GM18858 (cell line): ENCODE data around the gene CHD2.
A peak's percentile ranks its signal among the peaks of the same experiment; 100 is the strongest.

Experiments
- ATAC-seq: cut with Tn5 transposase; IDR thresholded peaks from one replicate; pipeline ENCODE4 v1.9.1; 2021; ENCODE audit not compliant: unreplicated experiment

The CHD2 gene

GRCh38 chr15:92884436-92885223 is 15.5 kb upstream of the CHD2 start:
- ATAC-seq = no peak

GRCh38 chr15:92885224-92886041 is 14.7 kb upstream of the CHD2 start:
- ATAC-seq = no peak

GRCh38 chr15:92886042-92886537 is 14.0 kb upstream of the CHD2 start:
- no peak for ATAC-seq

GRCh38 chr15:92886815-92887214 is 13.3 kb upstream of the CHD2 start:
- ATAC-seq = no peak

- no peak for ATAC-seq
Observed at GRCh38 chr15:92887869-92888268, 12.3 kb upstream of the CHD2 start.

GRCh38 chr15:92889390-92890107 is 10.6 kb upstream of the CHD2 start:
- no peak for ATAC-seq

GRCh38 chr15:92891533-92892200 is 8.5 kb upstream of the CHD2 start:
- no peak for ATAC-seq

- ATAC-seq = no peak
Observed at GRCh38 chr15:92892201-92892555, 7.9 kb upstream of the CHD2 start.

- ATAC-seq = no peak
Observed at GRCh38 chr15:92893200-92893599, 6.9 kb upstream of the CHD2 start.

GRCh38 chr15:92896561-92896960 is 3.6 kb upstream of the CHD2 start:
- no peak for ATAC-seq

- no peak for ATAC-seq
Observed at GRCh38 chr15:92897620-92898019, 2.5 kb upstream of the CHD2 start.

- ATAC-seq = no peak
Observed at GRCh38 chr15:92898988-92899582, 1.0 kb upstream of the CHD2 start.

GRCh38 chr15:92899601-92899947 is 550 bp upstream of the CHD2 start:
- ATAC-seq = no peak

GRCh38 chr15:92900731-92901071 is 577 bp downstream of the CHD2 start:
- no peak for ATAC-seq

GRCh38 chr15:92901072-92901761 is 1.1 kb downstream of the CHD2 start:
- no peak for ATAC-seq

GRCh38 chr15:92901995-92902394 is 1.9 kb downstream of the CHD2 start:
- ATAC-seq = no peak

- no peak for ATAC-seq
Observed at GRCh38 chr15:92902737-92903593, 2.8 kb downstream of the CHD2 start.

GRCh38 chr15:92903631-92903965 is 3.5 kb downstream of the CHD2 start:
- no peak for ATAC-seq

- peak; percentile 68 for ATAC-seq
Observed at GRCh38 chr15:92903966-92904721, 4.0 kb downstream of the CHD2 start.
